ENCODE results near the gene RNF223. TPM values are rescaled to one million over a fixed set of nuclear protein-coding genes. Genes with fewer than 3 reads are reported as not detected.
"Not testable (repeated sequence)": the region's sequence is repeated elsewhere in the genome, so short reads cannot be mapped to it uniquely, and the experiment has no call there.

The RNF223 gene
- total and polyA plus RNA-seq, 7 donors, result not detected

DNA sequence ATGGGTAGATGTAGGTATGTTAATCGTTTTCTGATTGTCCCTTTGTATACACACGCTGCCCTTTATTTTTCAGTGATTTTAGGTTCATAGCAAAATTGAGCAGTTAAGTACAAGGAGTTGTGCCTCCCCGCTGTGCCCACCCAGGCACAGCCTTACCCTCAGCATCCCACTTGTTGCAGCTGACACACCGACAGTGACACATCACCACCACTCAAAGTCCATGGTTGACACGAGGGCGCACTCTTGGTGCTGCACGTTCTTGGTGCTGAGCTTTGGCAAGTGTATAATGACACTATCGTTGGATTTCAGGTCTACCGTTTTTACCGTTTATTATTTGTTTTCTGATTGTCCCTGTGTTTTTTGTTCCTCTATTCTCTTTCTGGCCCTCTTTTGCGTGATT is 26.2 kb upstream of the RNF223 start:
- no peak for DNase-seq
- Histone ChIP-seq H3K27me3 (ENCODE audit: insufficient read depth in 3 of 3, low read length in 2 of 3) (no peaks in the 10 kb centered on the region), H3K4me3 (no peak overlapping the region), H3K27ac (no peak overlapping the region), H3K4me1 (no peaks in the 10 kb centered on the region), H3K36me3 (ENCODE audit: insufficient read depth in 1 of 2, low read depth in 1 of 2) (no peaks in the 10 kb centered on the region), H3K9me3 (no peaks in the 10 kb centered on the region)
- intact Hi-C loops (cut with DNase I), result no loop called here
- ATAC-seq, result no peak
- TF ChIP-seq, protein P1, sequence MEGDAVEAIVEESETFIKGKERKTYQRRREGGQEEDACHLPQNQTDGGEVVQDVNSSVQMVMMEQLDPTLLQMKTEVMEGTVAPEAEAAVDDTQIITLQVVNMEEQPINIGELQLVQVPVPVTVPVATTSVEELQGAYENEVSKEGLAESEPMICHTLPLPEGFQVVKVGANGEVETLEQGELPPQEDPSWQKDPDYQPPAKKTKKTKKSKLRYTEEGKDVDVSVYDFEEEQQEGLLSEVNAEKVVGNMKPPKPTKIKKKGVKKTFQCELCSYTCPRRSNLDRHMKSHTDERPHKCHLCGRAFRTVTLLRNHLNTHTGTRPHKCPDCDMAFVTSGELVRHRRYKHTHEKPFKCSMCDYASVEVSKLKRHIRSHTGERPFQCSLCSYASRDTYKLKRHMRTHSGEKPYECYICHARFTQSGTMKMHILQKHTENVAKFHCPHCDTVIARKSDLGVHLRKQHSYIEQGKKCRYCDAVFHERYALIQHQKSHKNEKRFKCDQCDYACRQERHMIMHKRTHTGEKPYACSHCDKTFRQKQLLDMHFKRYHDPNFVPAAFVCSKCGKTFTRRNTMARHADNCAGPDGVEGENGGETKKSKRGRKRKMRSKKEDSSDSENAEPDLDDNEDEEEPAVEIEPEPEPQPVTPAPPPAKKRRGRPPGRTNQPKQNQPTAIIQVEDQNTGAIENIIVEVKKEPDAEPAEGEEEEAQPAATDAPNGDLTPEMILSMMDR (IDR thresholded peaks at IDR 0.05), result no peak
- 97 to 98% (median 97%) methylated on average over 11 of the region's 11 CpGs for WGBS, 3 donors

DNA sequence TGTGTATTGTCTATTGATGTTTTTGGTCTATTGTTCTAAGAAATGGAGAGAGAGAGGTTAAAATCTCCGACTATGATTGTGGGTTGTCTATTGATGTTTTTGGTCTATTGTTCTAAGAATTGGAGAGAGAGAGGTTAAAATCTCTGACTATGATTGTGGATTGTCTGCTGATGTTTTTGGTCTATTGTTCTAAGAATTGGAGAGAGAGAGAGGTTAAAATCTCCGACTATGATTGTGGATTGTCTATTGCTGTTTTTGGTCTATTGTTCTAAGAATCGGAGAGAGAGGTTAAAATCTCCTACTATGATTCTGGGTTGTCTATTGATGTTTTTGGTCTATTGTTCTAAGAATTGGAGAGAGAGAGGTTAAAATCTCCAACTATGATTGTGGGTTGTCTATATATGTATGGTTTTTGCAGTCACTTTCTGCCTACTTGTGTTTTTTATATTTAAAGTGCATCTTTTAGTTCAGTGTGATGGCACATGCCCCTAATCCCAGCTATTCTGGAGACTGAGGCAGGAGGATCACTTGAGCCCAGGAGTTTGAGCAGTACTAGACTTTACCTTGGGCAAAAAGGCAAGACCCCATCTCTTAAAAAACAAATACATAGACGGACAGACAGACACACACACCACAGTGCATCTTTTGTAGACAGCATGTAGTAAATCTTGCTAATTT is 25.5 kb upstream of the RNF223 start:
- ATAC-seq (no peak), DNase-seq (no peak)
- H3K9me3 ChIP-seq, result no peaks in the 10 kb centered on the region
- no peaks in the 10 kb centered on the region for H3K27me3 ChIP-seq (ENCODE audit: insufficient read depth in 3 of 3, low read length in 2 of 3)
- WGBS, 3 donors, result 91 to 94% (median 91%) methylated on average over 4 of the region's 4 CpGs
- TF ChIP-seq, protein P1 (IDR thresholded peaks at IDR 0.05), result no peak
- no peaks in the 10 kb centered on the region for H3K36me3 ChIP-seq (ENCODE audit: insufficient read depth in 1 of 2, low read depth in 1 of 2)
- intact Hi-C loops (cut with DNase I), result no loop called here
- no peak overlapping the region for H3K27ac ChIP-seq
- no peaks in the 10 kb centered on the region for H3K4me1 ChIP-seq
- no peak overlapping the region for H3K4me3 ChIP-seq

DNA sequence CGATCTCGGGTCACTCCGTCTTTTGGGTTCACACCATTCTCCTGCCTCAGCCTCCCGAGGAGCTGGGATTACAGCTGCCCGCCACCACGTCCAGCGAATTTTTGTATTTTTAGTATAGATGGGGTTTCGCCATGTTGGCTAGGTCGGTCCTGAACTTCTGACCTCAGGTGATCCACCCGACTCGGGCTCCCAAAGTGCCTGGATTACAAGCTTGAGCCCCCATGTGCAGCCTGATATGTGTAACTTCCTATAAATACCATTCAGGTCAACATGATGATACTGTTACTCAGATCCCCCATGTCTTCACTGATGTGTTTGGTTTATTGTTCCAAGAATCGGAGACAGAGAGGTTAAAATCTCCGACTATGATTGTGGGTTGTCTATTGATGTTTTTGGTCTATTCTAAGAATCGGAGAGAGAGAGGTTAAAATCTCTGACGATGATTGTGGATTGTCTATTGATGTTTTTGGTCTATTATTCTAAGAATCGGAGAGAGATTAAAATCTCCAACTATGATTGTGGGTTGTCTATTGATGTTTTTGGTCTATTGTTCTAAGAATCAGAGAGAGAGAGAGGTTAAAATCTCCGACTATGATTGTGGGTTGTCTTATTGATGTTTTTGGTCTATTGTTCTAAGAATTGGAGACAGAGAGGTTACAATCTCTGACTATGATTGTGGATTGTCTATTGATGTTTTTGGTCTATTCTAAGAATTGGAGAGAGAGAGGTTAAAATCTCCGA is 24.7 kb upstream of the RNF223 start:
- Histone ChIP-seq H3K36me3 (ENCODE audit: insufficient read depth in 1 of 2, low read depth in 1 of 2) (no peaks in the 10 kb centered on the region), H3K9me3 (no peaks in the 10 kb centered on the region), H3K4me3 (no peak overlapping the region), H3K27ac (no peak overlapping the region), H3K27me3 (ENCODE audit: insufficient read depth in 3 of 3, low read length in 2 of 3) (no peaks in the 10 kb centered on the region), H3K4me1 (no peaks in the 10 kb centered on the region)
- no peak for DNase-seq
- WGBS, 3 donors, result 94 to 95% (median 94%) methylated on average over 18 of the region's 18 CpGs
- no peak for ATAC-seq
- TF ChIP-seq, protein P1 (IDR thresholded peaks at IDR 0.05), result no peak
- intact Hi-C loops (cut with DNase I), result no loop called here

DNA sequence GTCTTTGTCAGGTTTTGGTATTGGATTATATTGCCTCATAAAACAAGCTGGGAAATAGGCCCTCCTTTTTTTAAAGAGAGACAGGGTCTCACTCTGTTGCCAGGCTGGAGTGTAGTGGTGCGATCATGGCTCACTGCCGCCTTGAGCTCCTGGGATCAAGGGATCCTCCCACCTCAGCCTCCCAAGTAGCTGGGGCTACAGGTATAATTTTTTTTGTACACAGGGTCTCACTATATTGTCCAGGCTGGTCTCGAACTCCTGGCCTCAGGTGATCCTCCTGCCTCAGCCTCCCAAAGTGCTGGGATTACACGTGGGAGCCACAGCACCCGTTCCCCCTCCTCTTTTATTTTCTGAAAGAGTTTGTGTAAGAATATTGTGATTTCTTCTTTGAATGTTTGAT is 22.0 kb upstream of the RNF223 start:
- H3K36me3 ChIP-seq (ENCODE audit: insufficient read depth in 1 of 2, low read depth in 1 of 2); intact Hi-C loops (cut with DNase I); H3K4me1 ChIP-seq; DNase-seq; H3K27me3 ChIP-seq (ENCODE audit: insufficient read depth in 3 of 3, low read length in 2 of 3); H3K27ac ChIP-seq; H3K9me3 ChIP-seq; H3K4me3 ChIP-seq; ATAC-seq: not testable (repeated sequence)
- 94 to 98% (median 96%) methylated on average over 5 of the region's 5 CpGs for WGBS, 3 donors

DNA sequence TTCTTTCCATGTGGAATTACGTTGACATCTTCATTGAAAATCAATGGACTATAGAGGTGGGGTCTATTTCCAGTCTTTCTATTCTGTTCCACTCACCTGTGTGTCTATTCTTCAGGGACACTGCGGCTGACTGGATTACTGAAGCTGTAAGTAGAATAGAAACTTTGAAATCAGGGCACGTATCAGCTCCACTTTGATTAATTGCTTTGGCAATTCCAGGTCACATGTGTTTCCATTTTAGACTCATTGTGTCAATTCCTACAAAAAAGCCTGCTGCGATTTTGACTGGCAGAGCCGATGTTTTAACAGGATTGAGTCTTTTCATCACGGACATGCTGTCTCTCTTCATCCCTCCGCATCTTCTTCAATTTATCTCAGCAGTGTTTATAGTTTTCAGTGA is 20.9 kb upstream of the RNF223 start:
- Histone ChIP-seq H3K4me1 (no peaks in the 10 kb centered on the region), H3K4me3 (no peak overlapping the region), H3K9me3 (no peaks in the 10 kb centered on the region), H3K36me3 (ENCODE audit: insufficient read depth in 1 of 2, low read depth in 1 of 2) (no peaks in the 10 kb centered on the region), H3K27me3 (ENCODE audit: insufficient read depth in 3 of 3, low read length in 2 of 3) (no peaks in the 10 kb centered on the region), H3K27ac (no peak overlapping the region)
- intact Hi-C loops (cut with DNase I), result no loop called here
- TF ChIP-seq, protein P1 (IDR thresholded peaks at IDR 0.05), result no peak
- WGBS, 3 donors, result 85 to 87% (median 87%) methylated on average over 7 of the region's 7 CpGs
- DNase-seq (no peak), ATAC-seq (no peak)
